Endothelial cell of hepatic sinusoid (primary cell): Measurements from ENCODE around the gene DNAJB6.
"Not testable (repeated sequence)": the region's sequence is repeated elsewhere in the genome, so short reads cannot be mapped to it uniquely, and the experiment has no call there.

Experiments used
- in situ Hi-C: cut with HindIII; loops from 2 replicates; pipeline ENCODE4 v1.10.0; 2017; ENCODE audit warnings: low sequenced_read_pairs

The DNAJB6 gene

DNA sequence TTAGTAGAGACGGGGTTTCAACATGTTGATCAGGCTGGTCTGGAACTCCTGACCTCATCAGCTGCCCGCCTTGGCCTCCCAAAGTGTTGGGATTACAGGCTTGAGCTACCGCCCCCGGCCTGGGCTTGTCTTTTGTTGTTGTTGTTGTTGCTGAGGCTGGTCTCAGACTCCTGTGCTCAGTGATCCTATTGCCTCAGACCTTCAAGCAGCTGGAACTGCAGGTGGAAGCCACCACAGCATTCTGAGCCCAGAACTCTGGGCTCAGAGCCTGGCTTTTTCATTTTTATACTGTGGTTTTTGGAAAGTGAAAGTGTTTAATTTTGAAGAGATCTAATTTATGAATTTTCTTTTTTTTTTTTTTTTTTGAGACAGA is 16.2 kb upstream of the DNAJB6 start:
- in situ Hi-C loops = no loop called here

DNA sequence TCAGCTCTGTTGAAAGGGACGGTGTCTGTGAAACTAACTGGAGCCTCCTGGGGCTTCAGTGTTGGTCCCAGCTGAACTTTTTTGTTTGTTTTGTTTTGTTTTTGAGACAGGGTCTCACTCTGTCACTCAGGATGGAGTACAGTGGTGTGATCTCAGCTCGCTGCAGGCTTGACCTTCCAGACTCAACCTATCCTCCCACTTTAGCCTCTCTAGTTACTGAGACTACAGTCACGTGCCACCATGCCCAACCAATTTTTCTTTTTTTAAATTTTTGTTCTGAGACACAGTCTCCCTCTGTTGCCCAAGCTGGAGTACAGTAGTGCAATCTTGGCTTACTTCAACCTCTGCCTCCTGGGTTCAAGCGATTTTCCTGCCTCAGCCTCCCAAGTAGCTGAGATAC is 13.4 kb upstream of the DNAJB6 start:
- in situ Hi-C loops = no loop called here

DNA sequence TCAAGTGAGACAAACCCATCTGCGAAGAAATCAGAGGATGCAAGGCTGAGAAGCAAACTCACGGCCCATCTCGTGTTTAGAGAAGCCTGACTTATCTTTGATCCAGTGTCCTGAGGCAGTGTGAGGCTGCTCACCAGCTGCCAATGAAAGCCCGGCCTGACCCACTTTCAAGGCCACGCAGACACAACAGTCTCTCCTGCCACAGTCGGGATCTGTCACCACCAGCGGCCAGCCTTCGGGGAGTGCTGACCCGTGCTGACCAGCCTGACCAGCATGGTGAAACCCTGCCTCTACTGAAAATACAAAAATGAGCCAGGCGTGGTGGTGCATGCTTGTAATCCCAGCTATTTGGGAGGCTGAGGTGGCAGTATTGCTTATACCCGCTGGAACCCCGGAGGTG is 7.4 kb upstream of the DNAJB6 start:
- in situ Hi-C loops = loop anchor here (5.0 kb wide), 1 partner anchor 53 kb away; no protein-coding TSS in a partner anchor

DNA sequence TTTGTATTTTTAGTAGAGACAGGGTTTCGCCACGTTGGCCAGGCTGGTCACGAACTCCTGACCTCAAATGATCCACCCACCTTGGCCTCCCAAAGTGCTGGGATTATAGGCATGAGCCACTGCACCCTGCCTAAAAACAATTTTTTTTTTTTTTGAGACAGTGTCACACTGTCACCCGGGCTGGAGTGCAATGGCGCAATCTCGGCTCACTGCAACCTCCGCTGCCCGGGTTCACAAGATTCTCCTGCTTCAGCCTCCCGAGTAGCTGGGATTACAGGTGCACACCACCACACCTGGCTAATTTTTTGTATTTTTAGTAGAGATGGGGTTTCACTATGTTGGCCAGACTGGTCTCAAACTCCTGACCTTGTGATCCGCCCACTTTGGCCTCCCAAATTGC is 6.2 kb upstream of the DNAJB6 start:
- in situ Hi-C loops = not testable (repeated sequence)

DNA sequence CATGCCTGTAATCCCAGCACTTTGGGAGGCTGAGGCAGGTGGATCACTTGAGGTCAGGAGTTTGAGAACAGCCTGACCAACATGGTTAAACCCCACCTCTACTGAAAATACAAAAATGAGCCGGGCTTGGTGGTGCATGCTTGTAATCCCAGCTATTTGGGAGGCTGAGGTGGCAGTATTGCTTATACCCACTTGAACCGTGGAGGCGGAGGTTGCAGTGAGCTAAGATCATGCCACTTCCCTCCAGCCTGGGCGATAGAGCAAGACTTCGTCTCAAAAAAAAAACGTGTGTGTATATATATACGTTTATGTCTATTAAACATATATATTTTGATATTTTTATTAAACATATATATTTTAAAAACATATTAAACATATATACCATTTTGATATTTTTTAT is 5.8 kb upstream of the DNAJB6 start:
- in situ Hi-C loops = not testable (repeated sequence)

DNA sequence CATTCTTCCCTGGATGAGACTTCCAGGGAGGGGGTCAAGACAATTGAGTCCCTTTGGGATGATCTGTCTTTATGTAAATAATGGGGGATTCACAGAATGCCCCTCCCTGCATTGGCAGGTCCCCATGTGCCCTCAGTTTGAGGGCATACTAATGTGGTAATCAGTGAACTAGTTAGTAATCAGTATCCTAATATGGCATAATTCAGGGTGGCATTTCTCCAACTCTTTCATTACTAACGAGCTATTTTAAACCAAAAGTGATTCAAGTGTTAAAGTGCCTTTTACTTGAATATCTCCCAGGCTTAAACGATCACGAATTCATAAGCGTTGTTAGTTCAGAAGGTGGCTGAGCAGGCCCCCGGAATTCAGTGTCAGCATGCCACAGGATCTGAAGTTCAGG is 1.6 kb upstream of the DNAJB6 start:
- in situ Hi-C loops = loop anchor here (5.0 kb wide), 1 partner anchor 73 kb away; no protein-coding TSS in a partner anchor

DNA sequence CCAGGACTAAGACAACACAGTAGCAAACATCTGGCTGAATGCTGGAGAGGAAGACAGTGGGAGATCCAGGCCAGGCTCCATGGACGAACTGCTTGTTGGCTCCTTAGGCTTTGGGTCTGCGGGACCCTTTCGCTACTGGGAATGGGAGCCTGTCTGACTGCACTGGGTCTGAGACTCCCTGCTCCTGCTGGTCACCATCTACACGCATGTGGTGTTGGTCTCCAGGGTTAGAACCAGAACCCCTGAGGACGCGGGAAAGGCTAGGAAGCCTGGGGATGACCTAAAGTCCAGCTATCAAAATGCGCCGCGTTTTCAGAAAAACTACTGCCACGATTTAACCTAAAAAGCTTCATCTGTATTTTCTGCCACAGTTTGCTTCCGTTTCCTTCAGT is 817 bp upstream of the DNAJB6 start:
- in situ Hi-C loops = loop anchor here (5.0 kb wide), 1 partner anchor 74 kb away; no protein-coding TSS in a partner anchor

DNA sequence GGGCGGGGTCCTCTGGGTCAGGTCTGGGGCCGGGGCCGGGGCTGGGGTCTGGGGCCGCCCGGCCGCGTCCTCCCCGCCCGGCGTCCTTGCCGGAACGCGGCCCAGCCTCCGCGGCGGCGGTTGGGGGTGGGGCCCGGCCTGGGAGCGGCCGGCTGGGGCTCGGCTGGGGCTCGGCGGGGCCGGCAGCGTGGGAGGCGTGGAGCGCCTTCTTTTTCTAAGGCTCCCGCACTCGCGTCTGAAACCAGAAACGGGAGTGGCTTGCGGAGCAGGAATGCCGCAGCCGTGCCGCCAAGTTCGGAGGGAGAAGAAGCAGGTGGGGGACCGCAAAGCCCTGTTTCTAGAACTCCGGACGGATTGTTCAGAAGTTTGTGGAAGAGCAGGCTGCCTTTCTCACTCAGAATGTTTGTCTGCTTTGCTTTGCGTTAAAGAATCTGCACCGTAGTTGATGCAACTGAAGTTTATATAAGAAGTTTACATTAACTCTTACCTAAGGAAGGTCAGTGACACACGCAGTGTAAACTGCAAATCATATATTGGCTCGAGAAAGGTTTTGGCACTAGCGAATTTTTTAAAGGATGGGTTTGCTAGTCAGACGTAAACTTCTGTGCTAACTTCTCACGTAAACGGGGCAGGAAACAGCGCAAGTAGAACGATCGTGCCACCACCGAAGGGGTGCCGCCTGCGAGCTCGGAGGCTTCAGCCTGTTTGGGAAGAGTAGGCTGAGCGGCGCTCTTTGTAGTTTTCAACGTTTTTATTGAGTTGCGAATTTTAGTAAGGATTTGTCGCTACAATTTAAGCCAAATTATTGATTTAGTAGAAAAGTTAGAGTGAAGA is 729 bp downstream of the DNAJB6 start:
- in situ Hi-C loops = loop anchor here (5.0 kb wide), 1 partner anchor 75 kb away; no protein-coding TSS in a partner anchor

DNA sequence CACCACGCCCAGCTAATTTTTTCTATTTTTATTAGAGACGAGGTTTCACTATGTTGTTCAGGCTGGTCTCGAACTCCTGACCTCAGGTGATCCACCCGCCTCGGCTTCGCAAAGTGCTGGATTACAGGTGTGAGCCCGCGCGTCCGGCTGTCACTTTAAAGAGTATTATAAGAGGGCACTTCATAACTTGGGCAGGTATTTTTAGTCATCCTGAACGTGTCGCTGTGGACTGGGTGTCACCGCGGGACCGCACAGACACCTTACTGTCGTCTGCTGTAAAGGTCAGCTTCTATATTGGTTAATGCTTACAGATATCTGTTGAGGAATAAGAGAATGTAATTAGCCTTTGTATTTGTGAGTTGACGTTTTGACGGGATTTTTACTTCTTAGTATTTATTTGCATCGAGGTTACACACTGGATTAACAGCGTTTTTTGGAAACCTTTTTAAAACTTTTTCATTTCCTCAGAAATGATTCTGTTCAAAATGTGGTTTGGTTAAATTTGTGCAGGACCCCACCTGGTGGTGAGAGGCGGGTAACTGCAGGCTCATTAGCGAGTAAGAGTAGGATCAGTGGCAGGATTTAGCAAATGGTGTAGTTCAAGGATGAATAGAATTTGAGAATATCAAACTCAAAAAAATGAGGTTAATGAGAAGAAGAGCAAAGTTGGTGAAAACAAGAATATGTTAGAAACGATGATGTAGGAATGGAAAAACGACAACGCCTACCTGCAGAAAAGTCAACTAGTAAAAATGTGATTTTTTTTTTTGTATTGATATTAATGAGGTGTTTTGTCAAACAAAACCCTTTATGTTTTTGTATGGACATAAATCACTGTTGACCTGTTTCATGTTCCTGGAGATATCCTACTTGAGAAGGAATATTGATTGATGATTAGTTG is 3.2 kb downstream of the DNAJB6 start:
- in situ Hi-C loops = loop anchor here (5.0 kb wide), 1 partner anchor 78 kb away; no protein-coding TSS in a partner anchor

DNA sequence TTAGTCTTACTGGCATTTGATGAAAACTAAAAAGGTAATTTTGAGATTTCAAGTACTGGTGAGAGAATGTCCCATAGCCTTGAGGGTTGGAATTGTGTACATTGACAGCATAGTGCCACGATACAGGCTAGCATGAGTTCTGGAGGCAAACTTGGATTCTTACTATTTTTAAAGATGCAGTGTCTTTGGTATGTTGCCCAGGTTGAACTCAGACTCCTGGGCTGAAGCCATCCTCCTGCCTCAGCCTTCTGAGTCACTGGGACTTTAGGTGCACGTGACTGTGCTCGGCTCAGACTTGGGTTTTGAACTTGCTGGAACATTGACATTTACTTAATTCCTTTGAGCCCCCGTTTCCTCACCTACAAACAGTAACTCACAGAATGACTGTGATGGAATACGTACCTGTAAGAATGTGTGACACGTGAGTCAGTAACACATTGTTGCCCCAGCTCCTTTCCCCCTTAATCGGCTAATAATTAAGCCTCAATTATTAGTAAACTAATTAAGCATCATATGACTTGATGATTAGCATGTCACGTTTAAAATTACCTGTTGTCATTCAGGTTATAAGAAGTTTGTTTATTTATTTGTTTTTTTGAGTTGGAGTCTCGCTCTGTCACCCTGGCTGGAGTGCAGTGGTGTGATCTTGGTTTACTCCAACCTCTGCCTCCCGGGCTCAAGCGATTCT is 10.6 kb downstream of the DNAJB6 start:
- in situ Hi-C loops = no loop called here

DNA sequence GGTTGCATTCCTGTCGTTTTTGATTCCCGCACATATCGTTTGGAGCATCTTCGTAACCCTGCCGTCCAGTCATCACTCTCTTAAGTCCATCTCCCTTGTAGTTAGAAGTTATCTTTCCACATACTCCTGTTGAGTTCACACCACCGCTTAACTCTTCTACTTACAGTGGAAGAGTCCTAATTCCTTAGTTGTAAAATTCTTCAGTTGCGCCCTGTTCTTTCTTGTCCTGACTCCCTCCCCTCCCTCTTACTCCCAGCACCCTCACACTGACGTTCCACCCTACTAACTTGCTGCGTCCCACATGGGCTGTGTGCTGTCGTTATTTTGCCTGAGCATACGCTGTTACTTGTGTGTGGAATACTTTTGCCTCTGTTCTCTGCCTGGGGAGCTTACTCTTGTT is 11.7 kb downstream of the DNAJB6 start:
- in situ Hi-C loops = no loop called here

DNA sequence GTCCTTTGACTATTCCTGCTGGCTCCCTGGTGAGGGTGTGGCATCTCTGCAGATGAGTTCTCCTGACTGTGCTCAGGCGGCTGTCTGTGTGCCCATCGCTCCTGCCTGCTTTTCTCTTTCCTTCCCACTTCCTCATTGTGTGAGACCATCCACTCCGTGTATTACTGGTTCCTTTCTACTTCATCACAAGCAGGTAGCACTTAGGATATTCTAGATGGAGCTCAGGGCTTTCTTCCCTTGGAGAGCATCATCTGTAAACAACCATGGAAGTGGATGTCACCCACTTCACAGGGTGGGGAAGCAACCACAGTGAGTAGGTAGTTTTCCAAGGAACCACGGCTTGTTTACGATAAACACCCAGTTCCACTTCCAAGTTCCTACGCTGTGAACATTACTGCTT is 15.7 kb downstream of the DNAJB6 start:
- in situ Hi-C loops = no loop called here

DNA sequence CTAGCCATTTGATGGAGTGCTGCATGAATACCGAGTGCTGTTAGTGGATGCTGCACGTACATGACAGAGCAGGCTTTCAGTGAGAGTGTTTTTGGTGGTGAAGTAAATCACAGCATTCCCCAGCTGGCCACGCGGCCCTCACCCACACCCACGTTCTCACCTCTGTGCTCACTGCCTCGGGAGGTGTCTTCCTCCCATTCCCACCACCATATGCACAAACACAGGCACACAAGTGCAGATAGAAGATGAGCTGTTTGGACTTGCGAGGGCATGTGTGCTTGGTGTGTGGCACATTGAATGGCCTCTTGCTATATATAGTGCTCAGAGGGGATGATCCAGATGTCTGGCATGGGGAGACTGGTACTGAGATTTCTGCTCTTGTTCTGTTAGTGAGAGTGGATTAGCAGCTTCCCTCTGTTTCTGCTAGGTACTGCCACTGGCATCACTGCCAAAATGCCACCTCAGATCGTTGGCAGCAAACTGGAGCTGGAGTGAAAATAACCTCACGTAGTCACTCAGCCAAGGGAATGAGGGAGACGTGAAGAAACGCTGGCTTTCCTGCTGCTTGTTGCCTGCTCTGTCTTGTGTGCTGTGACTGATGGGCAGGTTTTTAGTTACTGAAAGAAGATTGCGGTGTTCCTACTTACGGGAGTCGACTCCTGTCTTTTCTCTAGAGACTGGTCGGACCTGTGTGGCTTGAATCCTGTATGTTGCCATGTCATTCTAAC is 19.1 kb downstream of the DNAJB6 start:
- in situ Hi-C loops = no loop called here

DNA sequence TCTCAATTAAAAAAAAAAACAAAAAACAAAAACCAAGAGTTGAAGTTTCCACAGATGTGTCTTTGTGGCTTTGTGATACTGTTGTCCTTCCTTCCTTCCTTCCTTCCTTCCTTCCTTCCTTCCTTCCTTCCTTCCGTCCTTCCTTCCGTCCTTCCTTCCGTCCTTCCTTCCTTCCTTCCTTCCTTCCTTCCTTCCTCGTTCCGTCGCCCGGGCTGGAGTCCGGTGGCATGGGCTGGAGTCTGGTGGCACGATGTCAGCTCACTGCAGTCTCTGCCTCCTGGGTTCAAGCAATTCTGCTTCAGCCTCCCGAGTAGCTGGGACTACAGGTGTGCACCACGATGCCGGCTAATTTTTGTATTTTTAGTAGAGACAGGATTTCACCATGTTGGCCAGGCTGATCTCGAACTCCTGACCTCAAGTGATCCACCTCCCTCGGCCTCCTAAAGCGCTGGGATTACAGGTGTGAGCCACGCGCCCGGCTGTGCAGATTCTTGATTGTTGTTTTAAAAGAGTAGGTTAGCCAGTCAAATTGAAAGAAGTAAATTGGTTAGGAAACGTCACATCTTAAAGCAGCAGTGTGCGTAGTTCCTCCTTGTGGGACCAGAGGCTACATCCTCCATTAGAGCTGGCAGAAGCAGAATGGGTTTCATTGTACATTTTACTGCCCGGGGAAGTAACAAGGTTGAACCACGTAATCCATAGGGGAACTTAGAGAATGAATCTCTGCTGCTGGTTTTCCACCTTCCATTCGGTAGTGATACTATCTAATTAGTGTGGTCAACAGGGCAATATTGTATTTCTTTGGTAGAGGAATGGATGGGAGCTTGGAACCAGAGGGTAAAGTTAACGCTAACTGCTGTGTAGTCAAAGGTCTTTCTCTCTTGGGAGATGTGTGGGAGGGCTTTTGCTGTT is 20.6 kb downstream of the DNAJB6 start:
- in situ Hi-C loops = no loop called here

DNA sequence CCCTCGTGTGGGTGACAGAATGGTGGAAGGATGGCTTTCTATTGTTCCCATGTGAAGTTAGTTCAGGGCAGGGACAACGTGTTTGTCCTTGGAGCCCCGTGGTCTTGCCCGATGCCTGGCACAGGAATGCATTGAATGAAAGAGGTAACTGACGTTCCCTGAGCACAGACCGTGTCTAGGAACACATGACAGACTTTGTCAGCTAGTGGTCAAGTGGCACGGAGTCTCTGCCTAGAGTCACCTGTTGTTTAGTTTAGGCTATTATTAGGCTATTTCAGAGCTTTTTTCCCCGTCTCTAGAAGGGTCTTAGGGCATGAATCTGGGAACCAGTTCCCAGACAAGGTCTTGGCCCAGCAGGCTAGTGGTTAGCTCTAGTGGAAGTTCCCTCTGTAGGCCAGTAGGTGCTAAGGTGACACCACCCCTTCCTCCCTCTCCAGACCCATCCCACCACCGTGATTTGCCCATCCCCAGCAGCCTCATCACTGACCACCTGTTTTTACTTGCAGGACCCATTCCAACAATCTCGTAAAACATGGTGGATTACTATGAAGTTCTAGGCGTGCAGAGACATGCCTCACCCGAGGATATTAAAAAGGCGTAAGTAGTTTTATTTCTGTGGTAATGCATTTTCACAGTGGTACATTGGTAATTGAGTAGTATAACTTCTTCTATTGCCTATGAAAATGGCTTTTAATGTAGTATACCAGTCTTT is 21.4 kb downstream of the DNAJB6 start:
- in situ Hi-C loops = no loop called here

DNA sequence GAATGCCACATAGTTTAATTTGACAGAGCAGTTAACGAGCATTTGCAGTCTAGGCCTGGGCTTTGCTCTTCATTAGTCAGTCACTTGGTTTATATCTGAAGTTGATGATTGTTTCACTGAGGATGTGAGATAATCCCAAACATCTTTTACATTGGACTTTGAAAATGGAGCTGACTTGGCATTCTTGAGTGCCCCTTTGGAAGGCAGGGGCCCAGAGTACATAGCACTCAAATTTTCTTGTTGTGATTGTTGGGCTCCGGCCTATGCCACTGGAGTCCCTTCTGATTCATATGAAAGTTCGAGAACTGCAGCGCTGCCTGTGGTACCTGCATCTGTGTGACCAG is 21.9 kb downstream of the DNAJB6 start:
- in situ Hi-C loops = no loop called here

DNA sequence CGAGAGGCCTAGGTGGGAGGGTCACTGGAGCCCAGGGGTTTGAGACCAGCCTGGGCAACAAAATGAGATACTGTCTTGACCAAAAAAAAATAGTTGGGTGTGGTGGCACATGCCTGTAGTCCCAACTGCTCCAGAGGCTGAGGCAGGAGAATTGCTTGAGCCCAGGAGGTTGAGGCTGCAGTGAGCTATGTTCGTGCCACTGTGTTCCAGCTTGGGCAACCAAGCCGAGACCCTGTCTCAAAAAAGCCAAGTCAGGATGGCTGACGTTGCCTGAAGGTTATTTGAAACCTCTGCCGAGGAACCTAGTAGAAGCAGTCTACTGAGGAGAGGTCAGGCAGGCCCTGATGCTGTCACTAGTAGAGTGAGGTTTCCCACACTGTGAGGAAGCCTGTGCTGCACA is 22.8 kb downstream of the DNAJB6 start:
- in situ Hi-C loops = no loop called here

DNA sequence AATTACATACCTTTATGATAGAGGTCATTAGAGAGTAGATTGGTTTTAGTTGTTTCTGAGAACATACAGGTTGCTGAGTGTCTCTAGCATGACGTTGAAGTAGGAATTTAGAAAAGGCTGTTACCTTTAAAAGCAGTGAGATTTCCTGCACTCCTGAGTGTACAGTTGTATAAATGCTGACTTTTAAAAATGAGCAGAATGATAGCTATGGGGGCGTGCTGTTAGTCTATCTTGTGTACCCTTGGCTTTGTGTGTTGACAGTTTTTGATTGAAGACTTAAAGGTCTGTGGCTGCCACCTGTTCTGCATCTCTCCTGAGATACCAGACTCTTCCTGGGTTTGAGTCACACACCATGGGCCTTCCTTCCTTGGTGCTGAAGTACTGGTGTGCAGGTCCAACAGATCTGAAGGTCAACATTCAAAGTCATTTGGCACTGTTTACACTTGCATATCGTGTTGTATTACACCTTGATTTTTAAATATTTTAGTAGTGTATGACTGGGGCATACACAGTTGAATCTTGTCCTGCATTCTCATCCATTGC is 23.8 kb downstream of the DNAJB6 start:
- in situ Hi-C loops = no loop called here

DNA sequence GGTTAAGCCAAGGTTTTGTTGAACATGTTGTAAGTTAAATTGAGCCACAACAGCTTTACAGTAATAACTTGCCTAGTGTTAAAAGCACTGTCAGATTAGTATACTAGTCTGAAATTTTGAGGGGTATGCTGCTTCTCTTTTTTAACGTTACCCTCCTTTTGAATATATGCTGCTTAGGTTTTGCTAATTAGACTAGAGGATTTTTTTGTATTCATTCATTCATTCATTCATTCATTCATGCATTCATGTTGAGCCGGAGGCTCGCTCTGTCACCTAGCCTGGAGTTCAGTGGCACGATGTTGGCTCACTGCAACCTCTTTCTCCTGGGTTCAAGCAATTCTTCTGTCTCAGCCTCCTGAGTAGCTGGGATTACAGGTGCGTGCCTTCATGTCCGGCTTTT is 24.7 kb downstream of the DNAJB6 start:
- in situ Hi-C loops = no loop called here
